Hematopoietic multipotent progenitor cell treated with erythropoietin and hydrocortisone succinate and interleukin-3 and kit ligand, for 15 days (in vitro differentiated cells): Measurements from ENCODE around the gene DUSP6.

Experiments used
- DNase-seq: peaks from one replicate; pipeline ENCODE4 v3.0.0-alpha.2; 2015; ENCODE audit warnings: low spot score

DUSP6 gene

DNA sequence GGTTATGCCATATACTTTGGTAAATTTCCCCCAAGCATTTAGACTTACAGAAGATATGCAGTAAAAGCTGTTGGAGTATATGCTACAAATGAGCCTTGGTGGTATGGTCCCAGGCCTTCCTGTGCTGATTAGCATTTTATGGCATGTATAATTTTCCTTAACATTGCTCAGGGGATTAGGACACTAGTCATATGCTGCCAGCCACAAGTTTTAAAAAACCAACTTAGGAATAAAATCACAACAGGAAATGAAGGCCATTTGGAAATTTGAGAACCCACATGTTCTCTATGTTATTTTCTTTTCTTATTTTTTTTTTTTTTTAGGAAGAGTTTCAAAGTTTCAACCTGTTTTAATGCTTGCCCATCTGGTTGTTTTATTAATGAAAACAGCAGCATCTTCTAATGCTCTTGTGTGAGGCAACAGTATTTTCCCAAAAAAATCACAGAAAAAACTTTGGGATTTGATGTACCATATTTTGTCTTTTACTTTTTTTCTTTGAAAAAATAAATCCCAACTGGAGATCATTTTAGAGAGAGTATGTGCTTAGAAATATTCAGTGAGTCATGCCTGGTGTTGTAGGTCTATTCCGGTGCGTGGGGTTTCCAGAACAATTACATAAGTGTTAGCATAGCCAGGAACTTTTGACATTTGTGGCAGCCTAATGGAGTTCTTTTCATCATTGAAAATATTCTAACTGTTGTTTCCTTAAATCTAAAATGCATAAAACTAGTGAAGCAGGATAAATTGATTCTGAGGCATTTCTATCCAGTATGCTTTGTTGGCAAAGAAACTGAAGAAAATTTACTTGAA is 21.7 kb upstream of the DUSP6 start:
- DNase-seq: no peak

DNA sequence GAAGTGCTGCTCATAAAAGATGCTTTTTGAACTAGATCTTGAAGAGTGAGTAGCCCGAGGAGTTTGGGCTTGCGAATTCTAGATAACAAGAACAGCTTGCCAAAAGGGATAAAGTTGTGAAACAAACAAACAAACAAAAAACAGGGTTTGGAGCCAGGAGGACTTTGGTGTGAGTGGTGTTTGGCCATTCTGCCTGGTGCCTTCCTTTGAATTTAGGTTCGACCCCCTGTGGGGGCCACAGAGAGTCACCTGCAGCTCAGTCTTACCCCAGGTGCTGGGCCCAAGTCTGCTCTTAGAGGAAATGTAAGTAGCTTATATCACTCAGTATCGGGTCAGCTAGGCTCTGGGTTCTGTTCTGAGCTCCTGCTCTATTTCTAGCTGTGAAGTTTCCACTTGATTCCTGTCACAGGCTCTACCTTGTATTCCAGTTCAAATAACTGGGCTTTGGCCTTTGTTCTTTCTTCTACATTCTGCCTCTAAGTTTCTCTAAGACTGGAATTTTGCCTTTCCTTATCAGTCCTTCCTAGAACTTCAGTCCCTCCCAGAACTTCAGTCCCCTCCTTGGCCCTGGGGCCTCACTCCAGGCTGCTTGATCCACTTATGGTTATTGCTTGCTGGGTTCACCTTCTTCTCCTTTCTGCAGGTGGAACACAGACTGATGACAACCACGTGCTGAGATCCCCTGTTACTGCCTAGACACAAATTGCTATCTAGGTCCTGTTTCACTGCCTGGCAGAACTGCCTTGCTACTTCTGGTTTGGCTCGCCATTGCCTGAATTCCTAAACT is 20.5 kb upstream of the DUSP6 start:
- DNase-seq: no peak

DNA sequence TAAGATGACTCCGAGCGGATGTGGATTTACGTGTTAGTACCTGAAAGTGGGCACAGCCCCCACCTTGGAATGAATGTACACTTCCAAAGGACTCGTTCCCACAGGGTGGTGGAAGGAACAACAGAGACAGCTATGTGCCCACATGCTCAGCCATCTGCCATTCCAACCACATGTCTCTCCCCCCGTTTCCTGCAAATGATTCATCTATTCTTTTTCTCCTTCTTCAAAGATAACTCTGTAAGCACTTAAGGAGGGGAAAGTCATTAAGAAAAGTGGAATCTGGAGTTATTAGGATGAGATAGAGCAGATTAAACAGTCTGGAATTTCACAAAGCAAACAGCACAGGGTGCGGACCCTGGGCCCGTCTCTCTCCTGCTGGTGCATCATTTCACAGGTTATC is 18.5 kb upstream of the DUSP6 start:
- no peak for DNase-seq

DNA sequence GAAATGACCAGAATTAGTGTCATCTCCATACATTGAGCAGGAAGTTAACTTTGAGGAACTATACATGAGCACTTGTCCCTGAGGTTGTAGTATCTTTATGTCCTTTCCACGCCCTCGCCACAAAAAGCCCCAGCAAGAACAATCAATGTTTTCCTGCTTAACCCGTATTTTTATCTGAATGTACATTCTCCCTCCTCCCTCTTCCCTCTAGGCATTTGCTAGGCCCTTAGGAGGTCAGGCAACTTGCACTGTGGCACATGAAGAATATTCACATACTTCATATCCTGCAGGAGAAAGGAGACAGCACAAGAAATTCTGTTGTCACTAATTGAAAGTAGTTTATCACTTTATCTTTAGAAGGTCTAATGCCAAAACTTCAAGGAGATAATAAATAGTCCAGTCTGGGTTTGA is 18.1 kb upstream of the DUSP6 start:
- no peak for DNase-seq

DNA sequence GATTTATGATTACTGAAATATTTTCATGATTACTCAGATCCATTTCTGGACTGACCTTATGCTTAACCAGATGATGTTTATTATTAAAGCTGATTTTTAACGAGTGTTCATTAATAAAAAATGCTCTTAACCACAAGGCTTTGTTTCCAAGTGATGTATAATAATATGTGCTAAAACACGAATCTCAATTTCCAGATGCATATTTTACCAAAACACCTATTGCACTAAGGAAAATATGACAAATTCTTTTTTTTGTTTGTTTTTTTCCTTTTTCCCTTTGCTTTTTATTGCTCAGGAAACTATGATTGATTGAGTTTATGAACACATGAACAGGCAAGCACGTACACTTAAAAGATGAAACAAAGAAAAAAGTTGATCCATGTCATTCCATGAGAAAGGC is 16.9 kb upstream of the DUSP6 start:
- DNase-seq: no peak

DNA sequence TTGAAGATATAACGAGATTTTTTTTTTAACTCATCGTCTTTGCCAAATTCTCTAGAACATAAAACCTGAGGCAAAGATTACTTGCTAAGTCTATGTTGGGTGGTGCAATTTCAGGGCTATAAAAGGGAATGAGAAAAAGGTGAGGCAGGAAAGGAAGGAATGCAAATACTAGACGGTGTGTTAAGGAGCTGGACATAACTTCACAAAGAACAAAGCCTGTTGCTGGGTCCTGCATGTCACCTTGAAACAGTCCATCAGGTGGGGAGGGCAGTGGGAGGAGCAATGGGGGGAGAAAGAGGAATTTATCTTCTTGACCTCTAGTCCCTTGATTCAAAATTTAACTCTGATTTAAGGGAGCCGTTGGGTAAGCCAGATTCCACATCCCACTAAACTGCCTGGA is 16.1 kb upstream of the DUSP6 start:
- no peak for DNase-seq

DNA sequence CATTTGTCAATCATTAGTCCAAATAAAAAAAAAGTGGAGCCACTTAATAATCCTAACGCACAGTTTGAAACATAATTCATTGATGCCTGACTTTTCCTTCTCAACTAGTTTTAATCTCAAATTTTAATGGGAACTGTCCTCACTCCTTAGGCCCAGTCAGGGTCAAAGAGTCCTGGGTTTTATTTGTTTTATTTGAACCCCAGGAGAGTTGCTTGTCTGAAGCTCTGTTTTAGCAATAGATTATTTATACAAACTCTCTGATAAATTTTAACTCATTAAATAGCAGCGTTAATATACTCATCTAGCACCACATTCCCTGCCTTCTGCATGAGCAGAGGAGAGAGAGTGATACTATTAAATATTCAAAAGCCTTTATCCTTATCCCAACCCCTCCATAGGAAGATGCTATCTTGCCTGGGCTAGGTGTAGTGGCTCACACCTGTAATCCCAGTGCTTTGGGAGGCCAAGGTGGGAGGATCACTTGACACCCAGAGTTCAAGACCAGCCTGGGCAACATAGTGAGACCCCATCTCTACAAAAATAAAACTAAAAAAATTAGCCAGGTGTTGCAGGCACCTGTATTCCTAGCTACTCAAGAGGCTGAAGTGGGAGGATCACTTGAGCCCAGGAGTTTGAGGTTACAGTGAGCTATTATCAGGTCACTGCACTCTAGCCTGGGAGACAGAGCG is 14.5 kb upstream of the DUSP6 start:
- DNase-seq: no peak

DNA sequence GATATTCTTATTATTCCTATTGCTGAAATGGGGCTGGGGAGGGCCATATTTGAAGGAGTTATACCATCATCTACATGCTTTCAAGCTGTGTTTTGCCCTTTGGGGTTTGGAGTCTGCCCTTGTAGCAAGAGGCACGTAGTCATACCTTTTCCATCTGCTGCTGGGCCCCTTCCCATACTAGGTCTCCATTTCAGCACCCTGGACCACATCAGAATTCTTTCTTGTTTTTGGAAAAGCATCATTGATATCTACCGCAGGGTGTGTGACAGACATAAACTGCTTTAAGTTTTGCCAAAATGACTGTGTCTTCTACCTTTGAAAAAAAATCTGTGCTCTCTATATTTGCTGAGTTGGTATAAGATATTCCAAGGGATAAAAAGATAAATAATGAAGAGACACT is 12.3 kb upstream of the DUSP6 start:
- no peak for DNase-seq

DNA sequence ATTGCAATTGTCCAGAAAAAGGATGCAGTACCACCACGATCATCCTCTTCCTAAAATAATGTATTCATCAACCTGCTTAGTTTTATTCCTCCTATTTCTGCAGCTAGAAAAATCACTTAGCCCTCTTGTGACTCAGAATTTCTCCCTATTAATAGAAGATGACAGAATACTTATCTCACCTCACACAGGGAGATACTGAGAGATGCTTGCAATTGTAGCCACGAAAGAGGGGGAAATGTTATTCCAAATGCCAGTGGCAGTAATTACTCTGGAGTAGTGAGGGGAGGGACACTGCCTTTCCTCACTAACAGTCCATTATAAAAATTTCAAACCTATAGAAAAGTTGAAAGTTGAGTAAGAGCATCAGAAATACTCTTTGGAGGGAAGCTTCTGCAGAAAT is 11.8 kb upstream of the DUSP6 start:
- no peak for DNase-seq

DNA sequence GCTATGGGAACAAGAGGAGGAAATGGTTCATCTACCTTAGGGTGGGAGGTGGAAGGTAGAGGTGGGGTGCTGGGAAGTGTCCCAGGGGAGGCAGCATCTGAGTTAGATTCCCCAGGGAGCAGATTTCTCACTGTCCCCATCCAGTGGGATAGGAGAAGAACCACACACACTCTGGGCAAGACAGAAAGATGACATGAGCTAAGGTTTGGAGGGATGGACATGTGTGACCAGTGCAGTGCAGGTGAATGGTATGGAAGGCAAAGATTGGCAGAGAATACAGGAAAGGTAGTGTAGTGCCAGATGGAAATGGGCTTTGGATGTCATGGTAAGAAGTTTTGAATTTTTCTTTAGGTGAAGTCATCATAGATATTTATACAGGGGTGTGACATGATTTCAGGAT is 11.3 kb upstream of the DUSP6 start:
- DNase-seq: no peak

DNA sequence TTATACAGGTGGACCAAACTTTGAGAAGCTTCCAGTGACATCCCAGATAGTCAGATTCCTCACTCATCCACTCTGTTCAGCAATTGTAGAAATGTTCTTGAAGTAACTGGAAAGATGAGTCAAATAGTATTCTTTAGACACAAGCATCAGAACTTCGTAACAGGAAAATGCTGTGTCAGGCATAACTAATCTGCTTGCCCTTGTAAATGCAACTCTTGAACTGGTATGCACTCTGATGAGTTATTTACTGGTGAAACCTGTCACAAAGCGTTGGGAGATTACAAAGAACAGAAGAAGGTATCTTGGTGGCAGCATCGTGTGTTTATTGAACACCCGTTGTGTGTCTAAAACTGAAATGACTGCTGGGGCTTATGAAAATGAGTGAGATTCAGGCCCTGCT is 10.8 kb upstream of the DUSP6 start:
- DNase-seq: no peak

DNA sequence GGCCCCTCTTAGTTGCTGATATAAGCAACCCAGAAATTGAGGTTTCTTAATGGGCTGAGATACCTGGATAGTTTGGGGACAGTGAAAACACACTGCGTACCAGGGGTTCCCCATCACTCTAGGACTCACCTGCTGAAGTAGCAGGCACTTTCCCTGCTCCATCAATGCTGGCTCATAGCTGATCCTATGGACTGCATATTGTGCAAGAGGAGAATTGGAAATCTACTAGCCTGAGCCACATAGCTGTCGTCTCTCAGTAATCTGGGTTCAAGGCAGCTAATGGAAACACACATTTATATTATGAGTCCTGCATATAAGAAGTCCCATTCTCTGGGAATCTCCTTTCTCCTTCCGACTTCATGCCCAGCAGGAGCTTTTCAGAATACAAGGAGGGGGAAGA is 7.3 kb upstream of the DUSP6 start:
- DNase-seq: no peak

DNA sequence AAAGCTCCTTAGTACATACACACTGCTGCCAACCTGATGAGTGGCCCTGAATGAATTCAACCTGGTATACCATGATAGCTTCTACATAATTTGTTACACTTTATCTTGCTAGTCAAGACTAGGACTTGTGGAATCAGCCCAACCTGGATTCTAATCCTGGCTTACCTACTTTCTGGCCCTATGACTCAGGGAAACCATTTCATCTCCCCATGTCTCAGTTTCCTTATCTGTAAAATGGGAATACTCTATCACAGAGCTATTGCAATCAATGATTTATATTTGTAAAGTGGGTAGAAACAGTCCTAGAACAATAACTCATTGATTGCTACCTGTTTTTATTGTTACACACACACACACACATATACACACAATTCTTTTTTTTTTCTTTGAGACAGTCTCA is 6.5 kb upstream of the DUSP6 start:
- no peak for DNase-seq

DNA sequence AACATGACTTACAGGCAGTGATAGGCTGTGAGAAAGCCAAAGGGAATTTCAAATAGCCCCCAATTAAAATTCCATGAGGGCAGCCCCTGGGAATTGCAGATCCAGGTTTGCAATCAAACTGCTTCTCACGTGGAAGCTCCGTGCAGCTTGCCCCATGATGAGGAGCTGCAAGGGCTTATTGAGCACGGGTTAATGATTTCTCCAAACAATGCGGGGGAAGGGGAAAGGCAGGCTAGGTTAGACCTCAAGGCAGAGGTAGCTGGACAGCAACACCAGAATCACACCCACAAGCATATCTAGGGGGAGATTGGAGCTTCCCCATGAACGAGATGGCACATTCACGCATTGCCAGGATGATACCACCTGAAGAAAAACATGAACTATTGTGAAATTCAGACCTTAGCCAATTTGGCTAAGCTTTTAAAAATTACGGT is 5.0 kb upstream of the DUSP6 start:
- DNase-seq: no peak

DNA sequence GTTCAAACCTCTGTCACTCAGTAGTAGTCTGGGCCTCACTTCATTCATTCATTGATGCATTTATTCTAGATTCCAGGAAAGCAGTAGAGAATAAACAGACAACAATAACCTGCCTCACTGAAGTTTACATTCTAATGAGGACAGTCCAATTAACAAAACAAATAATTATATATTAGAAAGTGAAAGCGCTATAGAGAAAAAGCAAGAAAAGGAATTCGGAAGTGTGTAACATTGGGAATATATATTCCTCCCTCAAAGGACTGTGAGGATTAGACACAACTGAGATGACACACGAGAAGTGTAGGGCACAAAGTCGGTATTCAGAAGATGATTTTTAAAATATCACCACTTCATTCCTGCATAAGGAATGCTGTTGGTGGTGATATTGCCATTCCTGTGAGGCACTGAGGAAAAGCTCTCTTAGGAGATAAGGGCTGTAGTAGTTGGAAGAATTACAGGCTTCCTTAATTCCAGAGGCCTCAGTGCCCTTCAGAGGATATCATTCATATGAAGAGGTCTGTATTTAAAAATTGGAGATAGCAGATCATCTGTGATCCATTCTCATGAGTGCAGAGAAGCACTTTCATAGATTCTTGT is 3.9 kb upstream of the DUSP6 start:
- no peak for DNase-seq

DNA sequence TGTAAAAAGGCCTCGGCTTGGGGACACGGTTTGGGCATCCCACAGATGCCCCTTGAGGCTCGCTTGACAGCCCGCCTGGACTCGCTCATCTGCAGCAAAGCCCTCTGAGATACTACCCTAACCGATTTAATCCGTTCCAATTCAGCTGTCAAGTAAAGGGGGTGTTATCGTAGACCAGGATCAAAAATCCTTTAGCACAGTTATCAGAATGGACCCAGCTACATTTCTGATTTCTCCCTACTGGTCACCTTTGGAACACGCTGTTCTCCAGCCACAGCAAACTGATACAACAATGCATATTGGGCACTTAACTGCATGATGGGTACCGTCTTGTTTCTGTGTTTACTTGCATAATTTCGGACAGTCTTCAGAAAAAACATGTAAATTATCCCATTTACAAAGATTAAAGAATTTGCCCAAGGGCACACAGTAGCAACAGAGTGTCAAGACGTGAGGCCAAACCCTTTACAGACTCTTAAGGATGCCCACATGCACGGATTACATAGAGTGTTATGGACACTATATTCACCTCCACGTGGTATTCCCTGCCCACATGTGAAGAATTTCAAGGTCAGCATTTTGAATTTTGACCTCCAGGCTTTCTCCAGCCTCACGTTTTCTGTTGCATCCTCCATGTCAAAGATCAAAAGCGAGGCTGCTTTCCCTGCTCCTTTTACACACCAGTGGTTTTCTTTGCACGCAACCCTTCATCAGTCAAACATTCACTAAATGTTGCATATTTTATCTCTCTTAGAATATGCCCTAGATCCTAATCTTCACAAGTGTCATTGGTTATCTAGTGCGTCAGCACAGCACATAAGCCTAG is 3.2 kb upstream of the DUSP6 start:
- DNase-seq: no peak

DNA sequence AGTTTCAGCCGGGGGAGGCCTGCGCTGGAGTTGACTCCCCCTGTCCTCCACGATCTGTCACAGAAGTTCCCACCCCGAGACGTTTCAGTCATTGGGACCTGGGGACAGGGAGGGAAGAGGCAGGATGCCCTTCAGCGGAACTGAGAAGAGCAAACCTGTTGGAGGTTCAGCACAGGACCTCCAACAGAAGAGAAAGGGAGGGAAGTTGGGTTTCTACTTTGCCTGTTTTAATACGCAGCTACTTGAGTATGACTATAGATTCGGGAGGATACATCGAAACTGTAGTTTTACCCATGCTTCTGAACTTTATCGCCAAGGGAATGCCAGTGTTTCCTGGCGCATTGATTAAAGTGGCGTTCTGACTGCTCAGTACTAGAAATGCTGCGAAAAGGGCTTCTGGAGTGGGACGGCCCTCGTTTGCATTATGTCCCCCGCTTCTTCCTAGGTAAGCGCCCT is 2.3 kb upstream of the DUSP6 start:
- DNase-seq: no peak

DNA sequence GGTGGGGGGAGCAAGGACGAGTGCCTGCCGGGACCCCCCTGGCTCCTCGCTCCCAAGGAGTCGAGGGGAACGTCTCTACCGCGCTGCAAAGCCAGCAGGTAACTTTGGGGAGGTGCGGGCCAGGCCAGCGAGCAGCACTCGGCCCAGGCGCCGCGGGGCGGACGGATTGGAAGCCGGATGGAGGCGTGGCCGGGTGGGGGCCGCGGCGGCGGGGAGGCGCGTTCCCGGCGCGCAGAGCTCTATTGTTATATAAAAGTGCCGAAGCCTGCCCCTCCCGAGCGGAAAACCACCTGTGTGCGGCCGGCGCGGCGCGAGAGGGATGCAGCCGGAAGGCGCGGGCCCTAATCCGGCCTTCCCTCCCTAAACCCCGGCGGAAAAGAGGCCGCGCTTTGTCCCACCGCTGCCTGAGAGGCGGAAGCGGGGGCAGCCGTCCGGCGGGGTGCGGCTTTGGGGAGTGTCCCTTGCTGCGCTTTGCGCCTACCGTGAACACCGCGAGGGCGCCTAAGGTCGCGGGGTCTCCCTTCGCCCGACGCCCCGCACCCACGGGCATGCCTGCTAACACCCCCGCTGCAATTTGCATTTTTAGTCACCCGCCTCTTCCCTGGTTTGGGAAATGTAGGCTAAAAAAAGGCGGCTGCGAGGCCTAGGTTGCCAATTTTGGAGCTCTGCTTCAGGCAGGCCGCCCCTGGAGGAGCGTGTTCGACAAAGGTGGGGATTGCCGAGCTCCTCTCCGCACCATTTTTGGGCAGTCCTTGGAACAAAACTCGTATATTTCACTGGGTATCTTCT is 1.7 kb upstream of the DUSP6 start:
- DNase-seq: no peak

DNA sequence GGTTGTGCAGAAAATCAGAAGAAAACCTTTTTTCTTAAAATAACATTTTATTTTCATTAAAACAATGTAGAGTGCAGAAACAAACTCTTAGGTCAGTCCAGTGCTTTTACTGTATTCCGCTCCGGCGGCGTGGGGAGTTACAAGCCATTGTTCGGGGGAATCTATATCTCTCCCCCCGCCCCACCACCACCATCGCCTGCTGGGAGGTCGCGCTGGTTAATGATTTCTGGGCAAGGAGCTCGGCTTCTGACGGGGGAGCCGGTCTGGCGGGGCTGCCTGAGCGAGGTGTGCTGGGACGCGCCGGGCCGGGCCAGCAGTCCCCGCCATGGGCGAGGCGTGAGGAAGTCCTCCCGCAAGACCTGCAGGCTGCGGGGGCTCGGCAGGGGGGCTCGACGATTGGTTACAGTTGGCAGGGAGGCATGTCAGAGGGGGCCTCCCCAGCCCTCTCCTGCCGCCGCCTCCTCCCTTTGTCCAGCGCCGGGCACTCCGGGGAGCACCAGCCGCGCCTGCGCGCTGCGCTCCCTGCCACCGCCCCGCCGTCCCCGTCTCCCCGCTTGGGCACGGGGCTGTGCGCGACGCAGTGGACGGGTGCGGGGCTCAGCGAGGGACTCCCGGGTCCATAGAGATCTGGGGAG is 1.0 kb upstream of the DUSP6 start:
- DNase-seq: no peak

DNA sequence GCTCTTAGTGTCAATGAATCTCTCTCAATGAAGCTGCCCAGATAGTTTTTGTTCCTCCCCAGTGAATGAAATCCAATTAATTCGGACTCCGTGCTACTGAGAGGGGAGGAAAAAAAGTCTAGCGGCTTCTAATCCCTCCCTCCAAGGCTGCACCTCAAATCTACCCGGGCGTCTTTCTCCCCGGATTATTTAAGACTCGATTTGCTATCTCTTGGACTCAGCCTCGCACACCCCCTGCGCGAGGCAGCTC is 134 bp downstream of the DUSP6 start:
- no peak for DNase-seq
